Suprapubic skin (tissue), 4 donors: ENCODE results near the gene LSP1. TPM values are rescaled to one million over a fixed set of nuclear protein-coding genes. Genes with fewer than 3 reads are reported as not detected.
A peak's percentile ranks its signal among the peaks of the same experiment; 100 is the strongest.

Experiments used
- DNase-seq, 2 donors: peaks; one replicate each; pipeline ENCODE4 v3.0.0-alpha.2; 2019; ENCODE audit warnings: low spot score in 2 of 2
- H3K27ac ChIP-seq: fragments of 200-600 bp; sonication (generic); one replicate; pipeline ENCODE4 v1.5.1; 2019
- H3K27me3 ChIP-seq: fragments of 200-600 bp; sonication (generic); one replicate; pipeline ENCODE4 v1.5.1; 2019
- H3K36me3 ChIP-seq: fragments of 200-600 bp; sonication (generic); one replicate; pipeline ENCODE4 v1.5.1; 2019
- H3K4me1 ChIP-seq: fragments of 200-600 bp; sonication (generic); one replicate; pipeline ENCODE4 v1.5.1; 2019
- H3K4me3 ChIP-seq: fragments of 200-600 bp; sonication (generic); one replicate; pipeline ENCODE4 v1.5.1; 2019; ENCODE audit warnings: mild to moderate bottlenecking
- H3K9me3 ChIP-seq: fragments of 200-600 bp; sonication (generic); one replicate; pipeline ENCODE4 v1.5.1; 2019
- EP300 ChIP-seq: sonication (generic); formaldehyde crosslinking; IDR thresholded peaks from one replicate; pipeline ENCODE4 v1.6.1; 2017; ENCODE audit warnings: antibody characterized with exemption
- POLR2A ChIP-seq, 2 donors: fragments of 450-650 bp; IDR thresholded peaks; one replicate each; pipeline ENCODE4 v1.6.1; 2017; ENCODE audit warnings: antibody characterized with exemption in 2 of 2, mild to moderate bottlenecking in 2 of 2, moderate library complexity in 2 of 2
- POLR2AphosphoS5 ChIP-seq, 3 donors: sonication (generic); formaldehyde crosslinking; IDR thresholded peaks; one replicate each; pipeline ENCODE4 v1.6.1; 2017; ENCODE audit warnings: antibody characterized with exemption in 3 of 3
- WGBS: methylation state at CpG from one replicate; pipeline ENCODE4 v1.1.5; 2018; 5-methylcytosine and 5-hydroxymethylcytosine counted together
- total RNA-seq, 4 donors: library from RNA; depleted of rRNA; stranded (reverse); fragments of >200 nt; gene quantifications; one replicate each; pipeline ENCODE4 v1.1.0, GENCODE V29; 2016
- TF ChIP-seq, protein P1 (sequence below), 2 donors: fragments of 200-600 bp in 1 of 2; fragments of 450-650 bp in 1 of 2; sonication (generic) in 1 of 2; IDR thresholded peaks; one replicate each; pipeline ENCODE4 v1.5.1; 2016 to 2019; ENCODE audit warnings: antibody characterized with exemption in 2 of 2, mild to moderate bottlenecking in 1 of 2, moderate library complexity in 1 of 2

Gene LSP1
- total RNA-seq, 4 donors from 2014 or later: 70.4 to 134 (median 107) TPM

DNA sequence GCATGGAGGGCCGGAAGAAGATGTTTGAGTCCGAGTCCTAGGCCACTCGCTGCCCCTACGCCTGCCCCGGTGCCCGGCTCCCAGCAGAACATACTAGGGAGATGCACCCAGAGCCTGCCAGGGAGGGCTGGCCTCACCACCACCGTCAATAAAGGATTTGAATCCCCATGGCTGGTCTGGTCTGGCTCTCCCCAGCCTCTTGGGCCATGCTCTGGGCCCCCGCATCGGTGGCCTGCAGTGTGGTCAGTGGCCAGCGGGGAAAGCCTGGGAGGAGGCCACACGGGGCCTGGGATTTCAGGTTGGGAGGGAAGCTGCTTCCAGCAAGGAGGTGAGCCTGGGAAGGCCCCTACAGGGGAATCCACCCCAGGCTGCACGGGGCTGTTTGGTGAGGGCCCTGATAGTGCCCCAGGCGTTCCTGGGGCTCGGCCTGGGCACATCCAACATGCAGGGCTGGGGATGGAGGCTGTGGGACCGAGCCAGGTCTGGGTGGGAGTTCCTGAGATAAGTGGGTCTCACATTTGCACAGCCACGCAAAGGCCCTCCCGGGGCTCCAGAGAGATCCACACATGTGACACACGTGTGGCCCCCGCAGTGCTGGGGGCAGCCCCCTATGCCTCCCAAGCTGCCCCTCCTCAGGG lies 11.3 kb upstream of the LSP1 start:
- Histone ChIP-seq H3K27ac (no peak overlapping the region), H3K9me3 (no peaks in the 10 kb centered on the region), H3K27me3 (no peaks in the 10 kb centered on the region), H3K4me3 (no peak overlapping the region), H3K36me3 (no peaks in the 10 kb centered on the region), H3K4me1 (peaks cover 66% of the 10 kb centered on the region)
- no peak for TF ChIP-seq POLR2AphosphoS5 (IDR thresholded peaks at IDR 0.05)
- no peak for TF ChIP-seq POLR2A (IDR thresholded peaks at IDR 0.05)
- no peak for TF ChIP-seq EP300
- TF ChIP-seq, protein P1, sequence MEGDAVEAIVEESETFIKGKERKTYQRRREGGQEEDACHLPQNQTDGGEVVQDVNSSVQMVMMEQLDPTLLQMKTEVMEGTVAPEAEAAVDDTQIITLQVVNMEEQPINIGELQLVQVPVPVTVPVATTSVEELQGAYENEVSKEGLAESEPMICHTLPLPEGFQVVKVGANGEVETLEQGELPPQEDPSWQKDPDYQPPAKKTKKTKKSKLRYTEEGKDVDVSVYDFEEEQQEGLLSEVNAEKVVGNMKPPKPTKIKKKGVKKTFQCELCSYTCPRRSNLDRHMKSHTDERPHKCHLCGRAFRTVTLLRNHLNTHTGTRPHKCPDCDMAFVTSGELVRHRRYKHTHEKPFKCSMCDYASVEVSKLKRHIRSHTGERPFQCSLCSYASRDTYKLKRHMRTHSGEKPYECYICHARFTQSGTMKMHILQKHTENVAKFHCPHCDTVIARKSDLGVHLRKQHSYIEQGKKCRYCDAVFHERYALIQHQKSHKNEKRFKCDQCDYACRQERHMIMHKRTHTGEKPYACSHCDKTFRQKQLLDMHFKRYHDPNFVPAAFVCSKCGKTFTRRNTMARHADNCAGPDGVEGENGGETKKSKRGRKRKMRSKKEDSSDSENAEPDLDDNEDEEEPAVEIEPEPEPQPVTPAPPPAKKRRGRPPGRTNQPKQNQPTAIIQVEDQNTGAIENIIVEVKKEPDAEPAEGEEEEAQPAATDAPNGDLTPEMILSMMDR (IDR thresholded peaks at IDR 0.05): no peak
- 80% methylated on average over 6 of the region's 19 CpGs for WGBS
- no peak for DNase-seq

GRCh38 chr11:1842149-1843097 lies 10.5 kb upstream of the LSP1 start:
- no peaks in the 10 kb centered on the region for H3K36me3 ChIP-seq
- 70% methylated on average over 4 of the region's 29 CpGs for WGBS
- no peaks in the 10 kb centered on the region for H3K9me3 ChIP-seq
- H3K4me3 ChIP-seq: no peak overlapping the region
- DNase-seq: no peak
- H3K4me1 ChIP-seq: peaks cover 58% of the 10 kb centered on the region
- TF ChIP-seq EP300: no peak
- no peak for TF ChIP-seq POLR2AphosphoS5 (IDR thresholded peaks at IDR 0.05)
- TF ChIP-seq POLR2A (IDR thresholded peaks at IDR 0.05): no peak
- TF ChIP-seq, protein P1 (IDR thresholded peaks at IDR 0.05): no peak
- H3K27me3 ChIP-seq: no peaks in the 10 kb centered on the region
- H3K27ac ChIP-seq: peak overlapping the region; percentile 53

GRCh38 chr11:1843098-1843473 lies 9.8 kb upstream of the LSP1 start:
- DNase-seq: no peak
- Histone ChIP-seq H3K27me3 (no peaks in the 10 kb centered on the region), H3K4me1 (peaks cover 52% of the 10 kb centered on the region), H3K4me3 (no peak overlapping the region), H3K27ac (peak overlapping the region; percentile 53), H3K9me3 (no peaks in the 10 kb centered on the region), H3K36me3 (no peaks in the 10 kb centered on the region)
- WGBS: 65% methylated on average over 10 of the region's 11 CpGs
- TF ChIP-seq POLR2A (IDR thresholded peaks at IDR 0.05): no peak
- TF ChIP-seq EP300: no peak
- TF ChIP-seq, protein P1 (IDR thresholded peaks at IDR 0.05): no peak
- no peak for TF ChIP-seq POLR2AphosphoS5 (IDR thresholded peaks at IDR 0.05)

- Histone ChIP-seq H3K27ac (no peak overlapping the region), H3K4me3 (no peak overlapping the region), H3K27me3 (no peaks in the 10 kb centered on the region), H3K9me3 (no peaks in the 10 kb centered on the region), H3K4me1 (peaks cover 45% of the 10 kb centered on the region), H3K36me3 (no peaks in the 10 kb centered on the region)
- DNase-seq: no peak
- 91% methylated on average over 8 of the region's 8 CpGs for WGBS
- TF ChIP-seq, protein P1 (IDR thresholded peaks at IDR 0.05): no peak
- TF ChIP-seq POLR2AphosphoS5 (IDR thresholded peaks at IDR 0.05) (no peak), EP300 (no peak), POLR2A (IDR thresholded peaks at IDR 0.05) (no peak)
Measured at GRCh38 chr11:1843796-1844195, 9.1 kb upstream of the LSP1 start.
